ENCODE results near the gene BCL2L12.

Gene BCL2L12

GRCh38 chr19:49642492-49643035 lies 23.2 kb upstream of the BCL2L12 start:
- peak; percentile 14 for DNase-seq

GRCh38 chr19:49643466-49643865 lies 22.3 kb upstream of the BCL2L12 start:
- peak; percentile 83 for DNase-seq

- no peak for DNase-seq
Observed at GRCh38 chr19:49645592-49645991, 20.1 kb upstream of the BCL2L12 start.

GRCh38 chr19:49645995-49646394 lies 19.7 kb upstream of the BCL2L12 start:
- DNase-seq, result no peak

- no peak for DNase-seq
Observed at GRCh38 chr19:49646586-49646985, 19.1 kb upstream of the BCL2L12 start.

GRCh38 chr19:49651029-49651819 lies 14.5 kb upstream of the BCL2L12 start:
- DNase-seq, result no peak

GRCh38 chr19:49651820-49652550 lies 13.7 kb upstream of the BCL2L12 start:
- DNase-seq, result no peak

- DNase-seq, result no peak
Observed at GRCh38 chr19:49652551-49653465, 12.9 kb upstream of the BCL2L12 start.

GRCh38 chr19:49653466-49653806 lies 12.3 kb upstream of the BCL2L12 start:
- no peak for DNase-seq

- no peak for DNase-seq
Observed at GRCh38 chr19:49654581-49654980, 11.2 kb upstream of the BCL2L12 start.

- no peak for DNase-seq
Observed at GRCh38 chr19:49655570-49656455, 9.9 kb upstream of the BCL2L12 start.

- DNase-seq, result no peak
Observed at GRCh38 chr19:49656456-49657109, 9.2 kb upstream of the BCL2L12 start.

- no peak for DNase-seq
Observed at GRCh38 chr19:49657493-49658138, 8.1 kb upstream of the BCL2L12 start.

GRCh38 chr19:49658139-49658517 lies 7.6 kb upstream of the BCL2L12 start:
- no peak for DNase-seq

GRCh38 chr19:49658566-49659442 lies 6.9 kb upstream of the BCL2L12 start:
- DNase-seq, result no peak

GRCh38 chr19:49660338-49660961 lies 5.3 kb upstream of the BCL2L12 start:
- DNase-seq, result no peak

GRCh38 chr19:49662011-49662410 lies 3.7 kb upstream of the BCL2L12 start:
- DNase-seq, result no peak

GRCh38 chr19:49663224-49663623 lies 2.5 kb upstream of the BCL2L12 start:
- no peak for DNase-seq

All from activated CD4-positive, alpha-beta T cell treated with anti-CD3 and anti-CD28 coated beads, Interleukin-2, amount 50 U/mL, for 16 hours (primary cell).